ENCODE data around the gene HSDL1. TPM values are rescaled to one million over a fixed set of nuclear protein-coding genes. Genes with fewer than 3 reads are reported as not detected.
A peak's percentile ranks its signal among the peaks of the same experiment; 100 is the strongest.

HSDL1 gene
- total RNA-seq, 2 donors from 2014 or later: 14.6 to 15.4 TPM

GRCh38 chr16:84159800-84160199 is 14.8 kb upstream of the HSDL1 start:
- no peak for TF ChIP-seq CTCF (IDR thresholded peaks at IDR 0.05)
- Histone ChIP-seq H3K27ac (no peak overlapping the region), H3K4me1 (no peaks in the 10 kb centered on the region), H3K36me3 (no peaks in the 10 kb centered on the region), H3K27me3 (no peaks in the 10 kb centered on the region), H3K9me3 (no peaks in the 10 kb centered on the region), H3K4me3 (no peak overlapping the region)
- DNase-seq (ENCODE audit: low spot score): no peak

GRCh38 chr16:84159007-84159406 is 14.0 kb upstream of the HSDL1 start:
- Histone ChIP-seq H3K4me3 (no peak overlapping the region), H3K9me3 (no peaks in the 10 kb centered on the region), H3K36me3 (no peaks in the 10 kb centered on the region), H3K27me3 (no peaks in the 10 kb centered on the region), H3K4me1 (no peaks in the 10 kb centered on the region), H3K27ac (no peak overlapping the region)
- no peak for DNase-seq (ENCODE audit: low spot score)
- TF ChIP-seq CTCF (IDR thresholded peaks at IDR 0.05): no peak

DNA sequence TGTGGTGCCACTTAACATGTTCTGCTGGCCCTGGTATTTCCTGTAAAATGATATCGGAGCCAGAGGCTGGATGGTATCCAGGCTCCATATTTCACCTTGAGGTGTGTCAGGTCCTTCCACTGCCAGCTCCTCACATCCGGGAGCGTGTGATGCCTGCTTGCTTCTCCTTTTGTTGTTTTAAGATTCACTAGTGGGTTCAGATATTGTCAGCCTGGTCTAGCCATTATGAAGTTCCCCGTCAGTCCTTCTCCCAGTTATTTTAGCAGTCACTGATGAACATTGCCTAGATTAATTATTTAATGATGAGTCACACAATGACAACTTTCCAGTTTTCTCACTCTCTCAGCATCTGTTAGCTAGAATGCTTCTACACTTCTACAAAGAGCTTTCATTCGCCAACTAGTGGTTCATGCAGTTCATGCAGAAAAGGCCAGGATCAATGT is 11.4 kb upstream of the HSDL1 start:
- Histone ChIP-seq H3K4me1 (no peaks in the 10 kb centered on the region), H3K36me3 (no peaks in the 10 kb centered on the region), H3K27ac (peak overlapping the region in 1 of 2 donors; percentile 73), H3K9me3 (no peaks in the 10 kb centered on the region), H3K4me3 (no peak overlapping the region), H3K27me3 (no peaks in the 10 kb centered on the region)
- TF ChIP-seq CTCF (IDR thresholded peaks at IDR 0.05): peak in 1 of 2 donors; percentile 25
- no peak for DNase-seq (ENCODE audit: low spot score)

- DNase-seq (ENCODE audit: low spot score): no peak
- no peaks in the 10 kb centered on the region for H3K36me3 ChIP-seq
- peak overlapping the region in 1 of 2 donors; percentile 73 for H3K27ac ChIP-seq
- H3K9me3 ChIP-seq: no peaks in the 10 kb centered on the region
- no peak overlapping the region for H3K4me3 ChIP-seq
- TF ChIP-seq CTCF (IDR thresholded peaks at IDR 0.05): no peak
- no peaks in the 10 kb centered on the region for H3K4me1 ChIP-seq
- no peaks in the 10 kb centered on the region for H3K27me3 ChIP-seq
Observed at GRCh38 chr16:84155771-84156170, 10.8 kb upstream of the HSDL1 start.

- no peaks in the 10 kb centered on the region for H3K4me1 ChIP-seq
- no peak for TF ChIP-seq CTCF (IDR thresholded peaks at IDR 0.05)
- DNase-seq (ENCODE audit: low spot score): no peak
- no peaks in the 10 kb centered on the region for H3K27me3 ChIP-seq
- no peak overlapping the region for H3K27ac ChIP-seq
- no peaks in the 10 kb centered on the region for H3K36me3 ChIP-seq
- H3K9me3 ChIP-seq: no peaks in the 10 kb centered on the region
- H3K4me3 ChIP-seq: no peak overlapping the region
Observed at GRCh38 chr16:84155226-84155625, 10.2 kb upstream of the HSDL1 start.

DNA sequence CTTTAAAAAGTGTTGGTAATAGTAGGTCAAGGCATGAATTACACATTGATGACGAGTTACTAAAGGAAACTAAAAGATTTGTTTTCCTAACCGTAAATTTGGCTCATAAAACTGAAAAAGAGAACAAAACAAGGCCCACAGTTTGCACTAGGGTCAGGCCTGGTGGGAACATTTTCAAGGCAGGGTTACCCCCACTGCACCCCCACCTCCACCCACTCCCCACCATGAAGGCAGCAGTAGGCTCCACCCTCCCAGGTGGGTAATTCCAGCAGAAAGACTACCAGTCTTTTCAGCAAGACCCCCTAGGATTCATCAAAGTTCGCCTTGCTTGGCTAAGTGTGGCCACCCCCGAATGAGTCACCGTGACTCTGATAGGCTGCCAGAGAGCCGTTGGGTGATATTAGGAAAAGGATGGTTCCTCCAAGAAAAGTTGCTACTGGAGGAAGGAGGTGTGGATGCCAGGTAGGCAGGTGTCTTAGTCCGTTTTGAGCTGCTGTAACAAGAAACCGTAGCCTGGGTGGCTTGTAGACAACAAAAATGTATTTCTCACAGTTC is 8.8 kb upstream of the HSDL1 start:
- TF ChIP-seq CTCF (IDR thresholded peaks at IDR 0.05): no peak
- Histone ChIP-seq H3K27me3 (no peaks in the 10 kb centered on the region), H3K9me3 (no peaks in the 10 kb centered on the region), H3K27ac (no peak overlapping the region), H3K4me1 (no peaks in the 10 kb centered on the region), H3K36me3 (no peaks in the 10 kb centered on the region), H3K4me3 (no peak overlapping the region)
- DNase-seq (ENCODE audit: low spot score): no peak

All from right atrium auricular region (tissue), 2 donors.